HG02759 (cell line): ENCODE data around the gene TMEM41A.

Source experiments
- ATAC-seq: cut with Tn5 transposase; IDR thresholded peaks from one replicate; pipeline ENCODE4 v1.9.1; 2021; ENCODE audit warnings: mild to moderate bottlenecking, moderate library complexity; ENCODE audit not compliant: unreplicated experiment

TMEM41A gene

GRCh38 chr3:185498503-185499396 is at the start of gene TMEM41A:
Gene TMEM41A, minus strand, starts transcription at chr3:185499035. Its CDS starts 74 bp downstream, at chr3:185498961.
- peak; percentile 98 for ATAC-seq

DNA sequence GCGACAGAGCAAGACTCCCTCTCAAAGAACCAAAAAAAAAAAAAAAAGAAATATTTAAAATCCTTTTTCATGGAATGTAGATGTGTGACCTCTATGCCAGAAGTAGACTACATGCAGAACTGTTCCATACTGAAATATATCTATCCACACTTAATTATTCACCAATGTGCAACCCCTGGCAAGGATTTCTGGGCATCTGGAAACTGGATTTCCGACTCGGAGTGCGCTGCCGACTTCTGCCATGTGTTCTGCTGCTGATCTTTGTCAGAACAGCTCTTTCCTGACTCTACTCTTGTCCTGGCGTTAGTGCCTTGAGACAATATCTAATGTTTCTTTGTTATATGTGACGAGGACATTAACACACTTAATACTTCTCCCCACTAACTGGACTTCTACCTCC is 41.9 kb upstream of the TMEM41A start:
- ATAC-seq: no peak

DNA sequence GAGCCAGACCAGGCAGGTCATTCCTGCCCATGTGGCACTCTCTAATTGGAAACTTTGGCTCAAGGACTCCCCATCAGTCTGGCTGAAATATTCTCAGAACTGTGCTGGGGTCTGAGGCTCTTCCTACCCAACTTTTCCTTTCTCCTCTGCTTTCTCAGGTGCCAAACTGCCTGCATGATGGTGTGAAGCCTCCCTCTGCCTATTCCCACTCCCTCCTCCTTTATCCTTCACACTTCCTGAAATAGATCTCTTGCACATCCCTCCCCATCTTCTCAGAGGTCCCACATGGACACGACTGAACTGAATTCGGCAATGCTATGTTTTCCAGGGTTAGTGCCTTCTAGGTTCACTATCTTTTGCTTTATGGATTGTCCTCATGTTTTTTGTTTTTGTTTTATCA is 41.1 kb upstream of the TMEM41A start:
- no peak for ATAC-seq

DNA sequence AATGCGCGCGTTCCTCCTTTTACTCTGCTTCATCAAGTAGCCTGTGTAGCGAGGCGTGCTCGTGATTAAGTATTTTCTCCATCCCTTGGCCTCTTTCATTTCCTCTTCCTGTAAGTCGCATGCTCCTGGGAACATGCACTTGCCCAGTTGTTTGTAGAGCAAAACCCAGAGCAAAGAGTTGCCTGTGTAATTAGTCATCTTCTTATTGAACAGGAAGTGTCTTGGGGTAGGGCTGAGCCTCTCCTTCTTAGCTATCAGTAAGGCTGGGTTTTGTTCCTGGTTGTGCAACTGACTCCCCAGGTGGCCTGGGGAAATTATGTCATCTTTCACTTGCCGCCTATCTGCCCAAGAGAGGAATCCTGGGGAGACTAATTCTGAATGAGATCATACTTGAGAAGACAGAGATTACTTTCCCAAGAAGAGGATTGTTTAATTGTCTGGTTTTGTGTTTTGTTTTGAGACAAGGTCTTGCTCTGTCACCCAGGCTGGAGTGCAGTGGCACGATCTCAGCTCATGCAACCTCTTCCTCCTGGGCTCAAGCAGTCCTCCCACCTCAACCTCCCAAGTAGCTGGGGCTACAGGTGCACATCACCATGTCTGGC is 38.6 kb upstream of the TMEM41A start:
- ATAC-seq: peak; percentile 98

GRCh38 chr3:185534511-185534910 is 35.7 kb upstream of the TMEM41A start:
- ATAC-seq: no peak

GRCh38 chr3:185532901-185533300 is 34.1 kb upstream of the TMEM41A start:
- ATAC-seq: no peak

DNA sequence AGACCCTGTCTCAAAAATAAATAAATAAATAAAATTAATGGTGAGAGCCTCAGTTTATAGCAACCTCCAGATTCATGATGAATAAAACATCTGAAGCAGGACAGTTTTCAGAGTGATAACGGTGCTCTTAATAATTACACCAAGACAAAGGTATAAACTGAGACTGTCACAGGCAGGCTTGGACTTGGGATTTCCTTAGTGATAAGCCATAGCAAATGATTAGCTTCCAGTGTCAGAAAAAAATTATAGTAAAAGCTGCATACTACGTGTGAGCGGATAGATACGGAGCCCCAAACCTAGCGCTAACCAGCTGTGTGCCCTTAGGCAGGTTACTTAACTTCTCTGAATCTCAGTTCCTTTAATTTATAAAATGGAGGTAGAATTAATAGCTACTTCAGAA is 32.0 kb upstream of the TMEM41A start:
- no peak for ATAC-seq

DNA sequence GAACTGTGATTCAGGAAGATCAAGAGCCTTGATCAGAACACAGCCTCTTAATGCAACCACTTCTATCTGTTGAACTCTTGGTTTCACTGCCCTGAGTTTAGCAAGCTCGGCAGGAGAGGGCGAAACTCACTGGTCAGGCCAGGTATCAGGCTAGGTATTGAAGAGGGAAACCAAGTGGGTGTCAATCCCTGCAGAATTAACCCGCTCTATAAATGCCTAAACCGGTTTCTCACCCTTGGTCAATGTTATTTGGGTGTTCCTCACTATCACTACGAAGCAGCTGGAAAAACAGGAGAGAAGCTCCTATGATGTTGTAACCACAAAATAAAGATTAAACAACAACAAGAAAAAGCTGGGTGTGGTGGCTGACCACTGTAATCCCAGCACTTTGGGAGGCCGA is 29.7 kb upstream of the TMEM41A start:
- no peak for ATAC-seq

- no peak for ATAC-seq
These were observed 28.5 kb upstream of the TMEM41A start for GRCh38 chr3:185527364-185527763.

- no peak for ATAC-seq
These were observed 27.6 kb upstream of the TMEM41A start for GRCh38 chr3:185526349-185526951.

- ATAC-seq: no peak
These were observed 22.7 kb upstream of the TMEM41A start for GRCh38 chr3:185521349-185522138.

- ATAC-seq: no peak
These were observed 20.2 kb upstream of the TMEM41A start for GRCh38 chr3:185519021-185519420.

GRCh38 chr3:185517387-185518130 is 18.7 kb upstream of the TMEM41A start:
- no peak for ATAC-seq

DNA sequence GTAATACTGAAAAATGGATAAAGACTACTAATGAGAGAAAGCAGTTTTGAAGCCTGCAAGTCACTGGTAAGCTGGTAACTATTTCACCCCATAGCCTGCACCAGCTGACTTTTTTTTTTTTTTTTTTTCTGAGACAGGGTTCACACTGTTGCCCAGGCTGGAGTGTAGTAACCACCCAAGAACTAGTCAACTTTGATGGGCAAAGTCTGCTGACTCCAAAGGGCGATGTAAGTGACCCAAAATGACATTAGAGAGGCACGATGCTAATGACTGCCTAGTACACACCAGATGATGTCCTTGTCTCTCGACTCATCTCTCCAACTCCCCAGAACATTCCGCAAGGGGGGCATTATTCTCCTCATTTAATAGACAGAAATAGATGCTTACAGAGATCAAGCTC is 12.9 kb upstream of the TMEM41A start:
- no peak for ATAC-seq

- no peak for ATAC-seq
These were observed 9.6 kb upstream of the TMEM41A start for GRCh38 chr3:185508335-185508991.

GRCh38 chr3:185507883-185508282 is 9.0 kb upstream of the TMEM41A start:
- no peak for ATAC-seq

DNA sequence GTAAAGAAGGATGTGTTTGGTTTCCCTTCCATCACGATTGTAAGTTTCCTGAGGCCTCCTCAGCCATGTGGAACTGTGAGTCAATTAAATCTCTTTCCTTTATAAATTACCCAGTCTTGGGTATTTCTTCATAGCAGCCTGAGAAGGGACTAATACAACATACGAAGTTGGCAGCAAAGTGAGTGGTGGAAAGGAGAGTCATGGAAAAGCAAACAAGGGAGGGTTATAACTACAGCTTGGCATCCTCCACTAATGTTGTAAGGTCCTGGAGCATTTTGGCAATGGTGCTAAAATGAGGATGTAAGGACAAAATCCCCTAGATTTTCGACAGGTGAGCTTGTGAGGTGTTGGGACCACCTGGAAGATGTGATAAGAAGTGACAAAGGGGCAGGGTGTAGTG is 5.8 kb upstream of the TMEM41A start:
- ATAC-seq: no peak

GRCh38 chr3:185503521-185503920 is 4.7 kb upstream of the TMEM41A start:
- no peak for ATAC-seq

GRCh38 chr3:185502987-185503386 is 4.2 kb upstream of the TMEM41A start:
- no peak for ATAC-seq

DNA sequence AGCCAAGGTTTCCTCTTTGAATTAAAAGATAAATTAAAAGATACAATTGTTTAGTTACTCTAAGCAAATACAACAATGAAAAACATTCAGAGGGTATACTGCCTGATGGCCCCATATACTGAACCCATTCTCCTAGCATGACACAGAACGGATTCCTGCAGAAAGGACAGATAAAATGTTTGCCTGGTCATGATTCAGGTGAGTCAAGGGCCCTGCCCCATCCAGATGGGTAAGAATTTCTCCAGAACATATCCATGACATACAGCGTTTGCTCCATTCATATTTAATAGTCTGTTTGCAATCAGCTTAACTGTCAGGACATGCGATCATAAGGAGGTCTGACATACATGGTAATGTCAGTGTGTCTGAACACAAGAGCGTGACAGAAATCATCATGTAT is 8.6 kb downstream of the TMEM41A start:
- ATAC-seq: no peak
